OCI-LY1 (cell line): ENCODE data around the gene FAM107B.

Experiments
- H2AFZ ChIP-seq: fragments of 200-600 bp; sonication (generic), shearing (Covaris generic); 2 replicates; pipeline ENCODE4 v1.6.0; 2014; ENCODE audit warnings: antibody characterized with exemption, mild to moderate bottlenecking, low read length
- H3F3A ChIP-seq: fragments of 200-600 bp; sonication (generic), shearing (Covaris generic); 2 replicates; pipeline ENCODE4 v1.6.0; 2014; ENCODE audit warnings: mild to moderate bottlenecking, antibody characterized with exemption, low read length, moderate library complexity; ENCODE audit not compliant: insufficient read depth
- H3K27ac ChIP-seq: fragments of 200-600 bp; sonication (generic); 2 replicates; pipeline ENCODE4 v1.5.1; 2014; ENCODE audit warnings: low read length, mixed run types, mild to moderate bottlenecking, low read depth; ENCODE audit not compliant: poor library complexity, severe bottlenecking
- H3K27me3 ChIP-seq: fragments of 200-600 bp; sonication (generic); 2 replicates; pipeline ENCODE4 v1.6.0; 2014; ENCODE audit warnings: antibody characterized with exemption, mild to moderate bottlenecking, low read length, moderate library complexity; ENCODE audit not compliant: insufficient read depth
- H3K36me3 ChIP-seq: fragments of 200-600 bp; sonication (generic); 2 replicates; pipeline ENCODE4 v1.6.1; 2014; ENCODE audit warnings: mild to moderate bottlenecking, antibody characterized with exemption, low read length, moderate library complexity, mixed read lengths; ENCODE audit not compliant: insufficient read depth
- H3K4me1 ChIP-seq: fragments of 200-600 bp; sonication (generic); 2 replicates; pipeline ENCODE4 v1.5.1; 2014; ENCODE audit warnings: mild to moderate bottlenecking, low read length, moderate library complexity; ENCODE audit not compliant: insufficient read depth, severe bottlenecking
- H3K4me2 ChIP-seq: fragments of 200-600 bp; sonication (generic), shearing (Covaris generic); 2 replicates; pipeline ENCODE4 v1.6.1; 2014; ENCODE audit warnings: low read length
- H3K4me3 ChIP-seq: fragments of 200-600 bp; sonication (generic); 2 replicates; pipeline ENCODE4 v1.5.1; 2014; ENCODE audit warnings: low read length, low read depth, mild to moderate bottlenecking, mixed read lengths; ENCODE audit not compliant: poor library complexity, severe bottlenecking
- H3K79me2 ChIP-seq: fragments of 200-600 bp; shearing (Covaris generic); 2 replicates; pipeline ENCODE4 v1.6.1; 2016; ENCODE audit warnings: mixed run types, low read length, mixed read lengths; ENCODE audit not compliant: insufficient read depth
- H3K9ac ChIP-seq: fragments of 200-600 bp; sonication (generic), shearing (Covaris generic); 2 replicates; pipeline ENCODE4 v1.6.1; 2014; ENCODE audit warnings: mild to moderate bottlenecking, low read length, mixed read lengths
- H3K9me2 ChIP-seq: fragments of 200-600 bp; sonication (generic), shearing (Covaris generic); 2 replicates; pipeline ENCODE4 v1.6.1; 2014; ENCODE audit warnings: low read depth, mild to moderate bottlenecking, low read length, mixed read lengths
- H3K9me3 ChIP-seq: fragments of 200-600 bp; shearing (Covaris generic); 2 replicates; pipeline ENCODE4 v1.6.1; 2014; ENCODE audit warnings: low read length, mixed read lengths
- H4K20me1 ChIP-seq: fragments of 200-600 bp; sonication (generic), shearing (Covaris generic); 2 replicates; pipeline ENCODE4 v1.6.0; 2016; ENCODE audit warnings: mild to moderate bottlenecking, low read length; ENCODE audit not compliant: insufficient read depth
- EZH2 ChIP-seq: fragments of 200-600 bp; sonication (generic), shearing (Covaris generic); IDR thresholded peaks from 2 replicates; pipeline ENCODE4 v1.8.0; 2017; ENCODE audit warnings: borderline replicate concordance, mixed run types, mild to moderate bottlenecking, antibody characterized with exemption, low read length, moderate library complexity, mixed read lengths
- TF ChIP-seq, protein P1 (sequence below): fragments of 200-600 bp; sonication (generic), shearing (Covaris generic); IDR thresholded peaks from 2 replicates; pipeline ENCODE4 v1.5.1; 2017; ENCODE audit warnings: mild to moderate bottlenecking, antibody characterized with exemption, low read length, moderate library complexity, mixed read lengths

The FAM107B gene

DNA sequence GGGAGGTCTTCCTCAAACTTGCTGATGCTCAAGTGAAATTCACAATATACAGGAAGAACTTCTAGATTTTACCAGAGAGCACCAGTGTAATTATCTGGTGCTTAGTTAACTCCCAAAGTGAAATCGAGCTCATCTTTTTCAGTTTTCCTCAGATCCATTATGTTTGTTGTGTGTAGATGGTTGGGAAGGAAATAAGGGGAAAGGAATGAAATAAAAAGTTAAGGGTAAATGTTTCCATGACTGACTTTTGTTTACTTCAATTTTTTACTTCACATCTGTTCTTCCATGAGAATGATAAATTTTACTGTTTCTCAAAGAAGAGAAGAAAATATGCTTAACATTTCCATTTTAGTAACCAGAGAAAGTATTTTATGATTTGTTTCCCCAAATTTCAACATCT, 21.3 kb downstream of the FAM107B start:
- Histone ChIP-seq H3F3A (no peaks in the 10 kb centered on the region), H3K79me2 (no peaks in the 10 kb centered on the region), H3K27ac (peak overlapping the region; percentile 98), H3K27me3 (no peaks in the 10 kb centered on the region), H3K36me3 (no peaks in the 10 kb centered on the region), H3K9ac (0 out of 2 replicates have a peak overlapping the region, but pooled peaks have one; percentile 26), H3K9me3 (no peaks in the 10 kb centered on the region), H3K4me2 (no peak overlapping the region), H3K4me1 (peaks cover 70% of the 10 kb centered on the region), H3K9me2 (no peaks in the 10 kb centered on the region), H4K20me1 (no peaks in the 10 kb centered on the region), H3K4me3 (no peak overlapping the region), H2AFZ (no peak overlapping the region)
- TF ChIP-seq, protein P1, sequence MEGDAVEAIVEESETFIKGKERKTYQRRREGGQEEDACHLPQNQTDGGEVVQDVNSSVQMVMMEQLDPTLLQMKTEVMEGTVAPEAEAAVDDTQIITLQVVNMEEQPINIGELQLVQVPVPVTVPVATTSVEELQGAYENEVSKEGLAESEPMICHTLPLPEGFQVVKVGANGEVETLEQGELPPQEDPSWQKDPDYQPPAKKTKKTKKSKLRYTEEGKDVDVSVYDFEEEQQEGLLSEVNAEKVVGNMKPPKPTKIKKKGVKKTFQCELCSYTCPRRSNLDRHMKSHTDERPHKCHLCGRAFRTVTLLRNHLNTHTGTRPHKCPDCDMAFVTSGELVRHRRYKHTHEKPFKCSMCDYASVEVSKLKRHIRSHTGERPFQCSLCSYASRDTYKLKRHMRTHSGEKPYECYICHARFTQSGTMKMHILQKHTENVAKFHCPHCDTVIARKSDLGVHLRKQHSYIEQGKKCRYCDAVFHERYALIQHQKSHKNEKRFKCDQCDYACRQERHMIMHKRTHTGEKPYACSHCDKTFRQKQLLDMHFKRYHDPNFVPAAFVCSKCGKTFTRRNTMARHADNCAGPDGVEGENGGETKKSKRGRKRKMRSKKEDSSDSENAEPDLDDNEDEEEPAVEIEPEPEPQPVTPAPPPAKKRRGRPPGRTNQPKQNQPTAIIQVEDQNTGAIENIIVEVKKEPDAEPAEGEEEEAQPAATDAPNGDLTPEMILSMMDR: no peak
- no peak for TF ChIP-seq EZH2

DNA sequence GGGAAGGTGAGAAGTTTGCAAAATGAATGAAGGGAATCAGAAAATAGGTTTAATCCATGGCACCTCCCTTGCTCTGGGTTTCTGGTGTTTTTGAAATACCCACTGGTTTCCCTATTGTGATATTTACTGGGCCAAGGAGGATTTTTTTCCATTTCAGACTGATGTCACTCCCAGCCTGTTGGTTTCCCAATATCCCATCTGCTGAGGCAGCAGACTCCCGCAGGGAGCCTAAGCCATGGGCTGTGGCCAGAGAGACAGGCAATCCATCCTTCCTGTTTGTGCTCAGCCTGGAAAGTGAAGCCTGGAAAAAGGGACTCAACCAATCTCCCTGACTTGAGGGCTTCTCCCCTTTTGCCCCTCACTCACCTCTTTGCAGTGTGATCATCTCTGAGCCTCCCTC, 22.8 kb downstream of the FAM107B start:
- peaks cover 69% of the 10 kb centered on the region for H3K4me1 ChIP-seq
- H3K9me3 ChIP-seq: no peaks in the 10 kb centered on the region
- no peaks in the 10 kb centered on the region for H3K79me2 ChIP-seq
- H3K9me2 ChIP-seq: no peaks in the 10 kb centered on the region
- no peaks in the 10 kb centered on the region for H4K20me1 ChIP-seq
- TF ChIP-seq, protein P1: no peak
- TF ChIP-seq EZH2: no peak
- peak overlapping the region; percentile 71 for H3K9ac ChIP-seq
- H3K36me3 ChIP-seq: no peaks in the 10 kb centered on the region
- H3K4me2 ChIP-seq: peak overlapping the region; percentile 65
- no peaks in the 10 kb centered on the region for H3K27me3 ChIP-seq
- peak overlapping the region; percentile 98 for H3K27ac ChIP-seq
- no peaks in the 10 kb centered on the region for H3F3A ChIP-seq
- H2AFZ ChIP-seq: no peak overlapping the region
- H3K4me3 ChIP-seq: peak overlapping the region; percentile 25

DNA sequence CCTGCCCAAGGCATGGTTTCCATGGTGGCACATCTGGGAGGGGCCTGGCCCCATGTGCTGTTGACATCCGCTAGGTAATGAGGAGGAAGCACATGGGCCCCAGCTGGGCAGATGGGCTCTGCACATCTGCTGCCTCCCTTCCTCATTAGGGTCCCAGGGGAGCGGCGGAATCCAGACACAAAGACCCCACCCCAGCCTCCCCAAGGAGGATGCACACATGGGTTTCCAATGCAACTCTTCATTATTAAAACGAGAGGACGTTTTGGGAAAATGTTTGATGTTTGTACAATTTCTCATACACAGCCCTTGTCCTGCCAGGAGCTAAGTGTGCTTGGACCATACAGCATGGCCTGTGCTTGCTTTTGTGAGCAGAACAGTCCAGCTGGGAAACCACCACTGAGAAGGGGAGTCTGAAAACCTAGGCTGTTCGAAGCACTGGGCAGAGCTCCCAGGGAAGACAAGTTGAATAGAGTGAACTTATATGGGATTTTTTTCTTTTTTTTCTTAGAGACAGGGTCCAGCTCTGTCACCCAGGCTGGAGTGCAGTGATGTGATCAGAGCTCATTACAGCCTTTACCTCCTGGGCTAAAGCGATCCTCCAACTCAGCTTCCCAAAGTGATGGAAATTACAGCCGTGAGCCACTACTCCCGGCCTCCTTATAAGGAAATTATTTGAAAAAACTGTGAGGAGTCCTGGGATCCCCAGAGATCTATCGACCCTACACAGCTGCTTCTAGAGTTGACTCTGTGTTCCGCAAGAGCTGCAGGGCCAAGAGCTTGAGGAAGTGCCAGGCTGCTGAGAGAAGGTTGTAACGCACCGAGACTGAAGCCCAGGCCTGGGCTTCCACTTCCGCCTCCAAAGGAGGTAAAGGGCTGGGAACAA, 23.4 kb downstream of the FAM107B start:
- H3K27me3 ChIP-seq: no peaks in the 10 kb centered on the region
- H4K20me1 ChIP-seq: no peaks in the 10 kb centered on the region
- peaks cover 69% of the 10 kb centered on the region for H3K4me1 ChIP-seq
- no peak for TF ChIP-seq EZH2
- TF ChIP-seq, protein P1: no peak
- H3K4me2 ChIP-seq: peak overlapping the region; percentile 65
- no peaks in the 10 kb centered on the region for H3F3A ChIP-seq
- no peaks in the 10 kb centered on the region for H3K79me2 ChIP-seq
- no peaks in the 10 kb centered on the region for H3K36me3 ChIP-seq
- no peaks in the 10 kb centered on the region for H3K9me2 ChIP-seq
- peak overlapping the region; percentile 71 for H3K9ac ChIP-seq
- no peak overlapping the region for H2AFZ ChIP-seq
- no peaks in the 10 kb centered on the region for H3K9me3 ChIP-seq
- H3K4me3 ChIP-seq: peak overlapping the region; percentile 25
- H3K27ac ChIP-seq: peak overlapping the region; percentile 98
